H9 (cell line): ENCODE measurements around the gene FAM193B. TPM values are rescaled to one million over a fixed set of nuclear protein-coding genes. Genes with fewer than 3 reads are reported as not detected.

Experiments used
- DNase-seq: peaks from one replicate; pipeline ENCODE4 v3.0.0-alpha.2; 2017
- H2AFZ ChIP-seq: one replicate; pipeline ENCODE4 v1.6.1; 2013; ENCODE audit warnings: mild to moderate bottlenecking, low read length, control low read depth, moderate library complexity
- H2AK5ac ChIP-seq: 2 replicates; pipeline ENCODE4 v1.6.1; 2013; ENCODE audit warnings: low read length, control low read depth, mixed read lengths; ENCODE audit not compliant: insufficient read length
- H2BK120ac ChIP-seq: one replicate; pipeline ENCODE4 v1.6.1; 2013; ENCODE audit warnings: low read depth, mild to moderate bottlenecking, low read length, control low read depth, inconsistent platforms; ENCODE audit not compliant: poor library complexity, severe bottlenecking
- H2BK12ac ChIP-seq: 2 replicates; pipeline ENCODE4 v1.6.1; 2013; ENCODE audit warnings: low read length, control low read depth, mixed read lengths, low read depth; ENCODE audit not compliant: insufficient read length
- H2BK15ac ChIP-seq: 2 replicates; pipeline ENCODE4 v1.6.1; 2013; ENCODE audit warnings: low read depth, low read length, control low read depth
- H2BK20ac ChIP-seq: one replicate; pipeline ENCODE4 v1.6.1; 2013; ENCODE audit warnings: low read depth, mild to moderate bottlenecking, low read length, control low read depth, inconsistent platforms; ENCODE audit not compliant: poor library complexity, severe bottlenecking
- H2BK5ac ChIP-seq: 2 replicates; pipeline ENCODE4 v1.6.1; 2013; ENCODE audit warnings: low read length, control low read depth, mixed read lengths; ENCODE audit not compliant: insufficient read length
- H3K14ac ChIP-seq: 2 replicates; pipeline ENCODE4 v1.6.1; 2013; ENCODE audit warnings: low read length, control low read depth; ENCODE audit not compliant: insufficient read depth
- H3K18ac ChIP-seq: 2 replicates; pipeline ENCODE4 v1.6.1; 2013; ENCODE audit warnings: low read depth, mild to moderate bottlenecking, mixed read lengths, low read length, control low read depth; ENCODE audit not compliant: insufficient read length
- H3K23ac ChIP-seq: 2 replicates; pipeline ENCODE4 v1.6.1; 2013; ENCODE audit warnings: low read length, control low read depth, mixed read lengths, low read depth; ENCODE audit not compliant: insufficient read length
- H3K23me2 ChIP-seq: 2 replicates; pipeline ENCODE4 v1.6.1; 2013; ENCODE audit warnings: low read depth, mild to moderate bottlenecking, mixed read lengths, low read length, control low read depth; ENCODE audit not compliant: insufficient read length, poor library complexity, severe bottlenecking
- H3K27ac ChIP-seq: 2 replicates; pipeline ENCODE4 v1.5.1; 2013; ENCODE audit warnings: low read length, control low read depth, mixed read lengths, low read depth; ENCODE audit not compliant: insufficient read length
- H3K27me3 ChIP-seq: 2 replicates; pipeline ENCODE4 v1.6.1; 2013; ENCODE audit warnings: low read length, control low read depth, inconsistent platforms; ENCODE audit not compliant: insufficient read depth
- H3K4ac ChIP-seq: 2 replicates; pipeline ENCODE4 v1.6.1; 2013; ENCODE audit warnings: low read depth, mild to moderate bottlenecking, control low read depth, inconsistent platforms, low read length, moderate library complexity
- H3K4me1 ChIP-seq: 2 replicates; pipeline ENCODE4 v1.6.1; 2013; ENCODE audit warnings: low read length, control low read depth, inconsistent platforms; ENCODE audit not compliant: insufficient read depth
- H3K4me2 ChIP-seq: 2 replicates; pipeline ENCODE4 v1.6.1; 2013; ENCODE audit warnings: low read length, control low read depth, mixed read lengths; ENCODE audit not compliant: insufficient read length, insufficient read depth
- H3K56ac ChIP-seq: 2 replicates; pipeline ENCODE4 v1.6.1; 2013; ENCODE audit warnings: low read depth, mild to moderate bottlenecking, mixed read lengths, low read length, control low read depth; ENCODE audit not compliant: insufficient read length
- H3K79me1 ChIP-seq: 2 replicates; pipeline ENCODE4 v1.6.1; 2013; ENCODE audit warnings: low read depth, mild to moderate bottlenecking, moderate library complexity, low read length, control low read depth, inconsistent platforms; ENCODE audit not compliant: insufficient read depth, poor library complexity, severe bottlenecking
- H3K79me2 ChIP-seq: 2 replicates; pipeline ENCODE4 v1.6.1; 2013; ENCODE audit warnings: low read length, control low read depth, inconsistent platforms; ENCODE audit not compliant: insufficient read depth
- H3K9ac ChIP-seq: 2 replicates; pipeline ENCODE4 v1.6.1; 2013; ENCODE audit warnings: low read length, control low read depth, mixed read lengths; ENCODE audit not compliant: insufficient read length; ENCODE audit errors: extremely low read depth
- H3K9me3 ChIP-seq: one replicate; pipeline ENCODE4 v1.6.1; 2013; ENCODE audit warnings: low read depth, low read length, inconsistent platforms; ENCODE audit not compliant: control insufficient read depth
- H3T11ph ChIP-seq: one replicate; pipeline ENCODE4 v1.6.1; 2013; ENCODE audit warnings: mild to moderate bottlenecking, low read length, control low read depth, inconsistent platforms
- H4K20me1 ChIP-seq: one replicate; pipeline ENCODE4 v1.6.1; 2013; ENCODE audit not compliant: control insufficient read depth, insufficient read length, insufficient read depth
- H4K5ac ChIP-seq: 2 replicates; pipeline ENCODE4 v1.6.1; 2013; ENCODE audit warnings: low read depth, mild to moderate bottlenecking, mixed read lengths, low read length, control low read depth; ENCODE audit not compliant: insufficient read length
- H4K8ac ChIP-seq: replicated peaks from 2 replicates; pipeline ENCODE4 v1.6.1; 2013; ENCODE audit warnings: low read length, control low read depth, mixed read lengths, low read depth; ENCODE audit not compliant: insufficient read length
- H4K91ac ChIP-seq: 2 replicates; pipeline ENCODE4 v1.6.1; 2013; ENCODE audit warnings: low read depth, mild to moderate bottlenecking, moderate library complexity, mixed read lengths, low read length, control low read depth; ENCODE audit not compliant: insufficient read length
- H3K27ac Mint-ChIP-seq, 3 experiments: 2 replicates in 2 of 3; 3 replicates in 1 of 3; pipeline ENCODE4 v1.8.0; 2020 to 2021; ENCODE audit warnings: mixed read lengths in 3 of 3, mild to moderate bottlenecking in 1 of 3, moderate library complexity in 1 of 3
- H3K27me3 Mint-ChIP-seq: 2 replicates; pipeline ENCODE4 v1.8.0; 2021; ENCODE audit warnings: low read depth, mild to moderate bottlenecking, moderate library complexity, mixed read lengths
- H3K36me3 Mint-ChIP-seq, 3 experiments: 2 replicates in 2 of 3; 3 replicates in 1 of 3; pipeline ENCODE4 v1.8.0; 2020 to 2021; ENCODE audit warnings: low read depth in 3 of 3, mixed read lengths in 3 of 3; ENCODE audit not compliant: insufficient read depth in 1 of 3
- H3K4me1 Mint-ChIP-seq, 2 experiments: 2 replicates each; pipeline ENCODE4 v1.8.0; 2020; ENCODE audit warnings: mixed read lengths in 2 of 2
- H3K4me3 Mint-ChIP-seq, 2 experiments: 2 replicates in 1 of 2; 3 replicates in 1 of 2; pipeline ENCODE4 v1.8.0; 2020 to 2021; ENCODE audit warnings: mild to moderate bottlenecking in 2 of 2, mixed read lengths in 2 of 2, moderate library complexity in 1 of 2
- H3K9me3 Mint-ChIP-seq, 2 experiments: 2 replicates in 1 of 2; 3 replicates in 1 of 2; pipeline ENCODE4 v1.8.0; 2020; ENCODE audit warnings: mild to moderate bottlenecking in 2 of 2, mixed read lengths in 2 of 2, moderate library complexity in 1 of 2
- WGBS: extraction: QIAGEN DNeasy Blood & Tissue Kit; methylation state at CpG from one replicate; pipeline ENCODE4 v1.1.7; 2013; ENCODE audit warnings: missing lambda C conversion rate, low lambda C conversion rate, mixed read lengths; ENCODE audit not compliant: insufficient read length; ENCODE audit errors: extremely low coverage; 5-methylcytosine and 5-hydroxymethylcytosine counted together
- total RNA-seq: library from RNA; stranded (reverse); gene quantifications from 2 replicates; pipeline ENCODE4 v1.2.1, GENCODE V29; 2021
- TF ChIP-seq, protein P1 (sequence below): fragments of 200-600 bp; sonication (generic); conservative IDR thresholded peaks from 3 replicates; pipeline ENCODE4 v1.8.0; 2021; ENCODE audit warnings: antibody characterized with exemption, mild to moderate bottlenecking

Gene FAM193B
- total RNA-seq, 1 experiment from 2014 or later = 71.5 TPM

- H3K18ac ChIP-seq = no peak overlapping the region
- H3K56ac ChIP-seq = no peak overlapping the region
- no peaks in the 10 kb centered on the region for H3K27me3 ChIP-seq
- H2BK12ac ChIP-seq = no peak overlapping the region
- no peak for DNase-seq
- no peak overlapping the region for H3K27ac ChIP-seq
- H3K14ac ChIP-seq = no peak overlapping the region
- H3K79me2 ChIP-seq = no peaks in the 10 kb centered on the region
- no peak overlapping the region for H3K23ac ChIP-seq
- no peak overlapping the region for H2AFZ ChIP-seq
- H2BK5ac ChIP-seq = no peak overlapping the region
- no peaks in the 10 kb centered on the region for H3K23me2 ChIP-seq
- Mint-ChIP-seq H3K4me1 (peaks cover 3 to 11% of the 10 kb centered on the region in 2 experiments; a peak in 3 of 4 replicates), H3K4me3 (no peak overlapping the region), H3K27ac (0 out of 7 replicates have a peak overlapping the region, but pooled peaks of 1 of the 3 experiments have one; percentile 53), H3K9me3 (no peaks in the 10 kb centered on the region; a peak in 1 of 5 replicates), H3K27me3 (no peaks in the 10 kb centered on the region; the same call in none of the 2 replicates), H3K36me3 (peaks cover 44 to 86% (median 84%) of the 10 kb centered on the region in 3 experiments)
- no peak overlapping the region for H2BK15ac ChIP-seq
- no CpG with 5 or more reads among the region's 8 CpGs for WGBS
- no peak overlapping the region for H4K8ac ChIP-seq
- no peak overlapping the region for H2BK20ac ChIP-seq
- H3K9me3 ChIP-seq = no peaks in the 10 kb centered on the region
- H3K4me1 ChIP-seq = no peaks in the 10 kb centered on the region; the same call in 1 of the 2 replicates
- H4K20me1 ChIP-seq = no peaks in the 10 kb centered on the region
- H4K5ac ChIP-seq = no peak overlapping the region
- TF ChIP-seq, protein P1, sequence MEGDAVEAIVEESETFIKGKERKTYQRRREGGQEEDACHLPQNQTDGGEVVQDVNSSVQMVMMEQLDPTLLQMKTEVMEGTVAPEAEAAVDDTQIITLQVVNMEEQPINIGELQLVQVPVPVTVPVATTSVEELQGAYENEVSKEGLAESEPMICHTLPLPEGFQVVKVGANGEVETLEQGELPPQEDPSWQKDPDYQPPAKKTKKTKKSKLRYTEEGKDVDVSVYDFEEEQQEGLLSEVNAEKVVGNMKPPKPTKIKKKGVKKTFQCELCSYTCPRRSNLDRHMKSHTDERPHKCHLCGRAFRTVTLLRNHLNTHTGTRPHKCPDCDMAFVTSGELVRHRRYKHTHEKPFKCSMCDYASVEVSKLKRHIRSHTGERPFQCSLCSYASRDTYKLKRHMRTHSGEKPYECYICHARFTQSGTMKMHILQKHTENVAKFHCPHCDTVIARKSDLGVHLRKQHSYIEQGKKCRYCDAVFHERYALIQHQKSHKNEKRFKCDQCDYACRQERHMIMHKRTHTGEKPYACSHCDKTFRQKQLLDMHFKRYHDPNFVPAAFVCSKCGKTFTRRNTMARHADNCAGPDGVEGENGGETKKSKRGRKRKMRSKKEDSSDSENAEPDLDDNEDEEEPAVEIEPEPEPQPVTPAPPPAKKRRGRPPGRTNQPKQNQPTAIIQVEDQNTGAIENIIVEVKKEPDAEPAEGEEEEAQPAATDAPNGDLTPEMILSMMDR = no peak
- no peak overlapping the region for H2AK5ac ChIP-seq
- no peak overlapping the region for H4K91ac ChIP-seq
- H3T11ph ChIP-seq = no peak overlapping the region
- H3K9ac ChIP-seq = no peak overlapping the region
- H3K4me2 ChIP-seq = no peak overlapping the region
- H3K79me1 ChIP-seq = no peaks in the 10 kb centered on the region
- no peak overlapping the region for H3K4ac ChIP-seq
- H2BK120ac ChIP-seq = no peak overlapping the region
Measured at GRCh38 chr5:177487144-177487543, 67.2 kb downstream of the FAM193B start.
